Femur (tissue), 1 donor: ENCODE data around the gene CACNA1D.

Source experiments
- DNase-seq: peaks from one replicate; pipeline ENCODE4 v3.0.0-alpha.2; 2017

Gene CACNA1D

DNA sequence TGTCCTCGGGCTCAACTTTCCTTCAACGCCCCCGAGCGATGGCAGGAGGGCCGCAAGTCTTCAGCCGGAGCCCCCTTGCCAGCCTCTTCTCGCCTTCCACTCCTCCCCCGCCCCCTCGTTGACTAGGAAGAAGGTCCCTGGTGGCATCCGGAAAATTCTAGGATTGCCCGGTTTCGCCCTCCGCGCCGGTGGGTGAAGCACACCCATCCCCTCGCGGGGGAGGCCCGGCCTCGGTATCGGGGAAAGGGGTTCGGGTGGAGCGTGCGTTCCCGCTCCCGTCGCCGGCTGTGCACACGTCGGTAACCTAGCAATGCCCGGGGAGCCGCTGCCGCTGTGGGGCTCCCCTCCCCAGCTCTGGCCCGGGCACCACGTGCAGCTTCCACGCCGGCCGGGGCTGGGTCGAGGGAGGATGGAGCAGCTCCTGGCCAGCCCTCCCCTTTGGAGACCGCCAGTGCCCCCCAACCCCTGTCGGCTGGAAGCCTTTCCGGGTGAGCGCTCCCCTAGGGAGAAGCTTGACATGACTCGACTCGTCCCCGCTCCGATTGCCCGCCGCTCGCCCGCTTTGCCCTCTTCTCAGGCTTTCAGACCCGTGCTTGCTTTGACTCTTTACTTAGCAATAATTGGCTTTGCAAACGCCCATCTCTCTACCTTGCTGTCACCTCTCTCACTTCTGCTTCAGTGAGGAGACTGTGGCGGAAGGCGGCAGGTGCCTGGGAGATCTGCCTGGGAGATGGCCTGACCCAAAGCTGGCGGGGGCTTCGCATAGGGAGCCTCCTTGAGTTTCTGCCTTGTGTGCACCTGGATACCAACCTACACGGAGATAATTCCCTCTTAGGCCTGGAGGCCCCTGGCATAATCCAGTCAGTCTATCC lies 1.3 kb downstream of the CACNA1D start:
- peak; percentile 40 for DNase-seq

DNA sequence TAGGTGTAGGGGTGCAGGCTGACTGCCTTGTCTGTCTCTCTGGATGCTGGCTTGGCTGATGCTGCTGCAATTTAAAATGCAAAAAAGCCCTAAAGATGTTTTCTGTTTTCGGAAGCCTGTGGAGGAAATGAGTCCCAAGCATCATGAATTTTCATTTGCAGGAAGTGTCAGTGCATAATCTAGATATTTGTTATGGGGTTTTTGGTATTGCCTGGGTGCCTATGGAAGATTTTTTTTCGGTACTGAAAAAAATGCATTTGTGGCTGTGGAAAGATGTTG lies 1.9 kb downstream of the CACNA1D start:
- DNase-seq: no peak

DNA sequence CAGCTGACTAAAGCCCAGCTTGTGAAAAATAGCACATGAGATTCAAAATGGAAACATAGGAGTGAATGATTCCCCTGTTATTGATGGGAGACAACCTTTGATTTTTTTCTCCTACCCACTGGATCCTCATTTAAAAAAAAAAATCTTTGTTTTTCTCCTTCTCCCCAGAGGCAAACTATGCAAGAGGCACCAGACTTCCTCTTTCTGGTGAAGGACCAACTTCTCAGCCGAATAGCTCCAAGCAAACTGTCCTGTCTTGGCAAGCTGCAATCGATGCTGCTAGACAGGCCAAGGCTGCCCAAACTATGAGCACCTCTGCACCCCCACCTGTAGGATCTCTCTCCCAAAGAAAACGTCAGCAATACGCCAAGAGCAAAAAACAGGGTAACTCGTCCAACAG lies 2.6 kb downstream of the CACNA1D start:
- no peak for DNase-seq

DNA sequence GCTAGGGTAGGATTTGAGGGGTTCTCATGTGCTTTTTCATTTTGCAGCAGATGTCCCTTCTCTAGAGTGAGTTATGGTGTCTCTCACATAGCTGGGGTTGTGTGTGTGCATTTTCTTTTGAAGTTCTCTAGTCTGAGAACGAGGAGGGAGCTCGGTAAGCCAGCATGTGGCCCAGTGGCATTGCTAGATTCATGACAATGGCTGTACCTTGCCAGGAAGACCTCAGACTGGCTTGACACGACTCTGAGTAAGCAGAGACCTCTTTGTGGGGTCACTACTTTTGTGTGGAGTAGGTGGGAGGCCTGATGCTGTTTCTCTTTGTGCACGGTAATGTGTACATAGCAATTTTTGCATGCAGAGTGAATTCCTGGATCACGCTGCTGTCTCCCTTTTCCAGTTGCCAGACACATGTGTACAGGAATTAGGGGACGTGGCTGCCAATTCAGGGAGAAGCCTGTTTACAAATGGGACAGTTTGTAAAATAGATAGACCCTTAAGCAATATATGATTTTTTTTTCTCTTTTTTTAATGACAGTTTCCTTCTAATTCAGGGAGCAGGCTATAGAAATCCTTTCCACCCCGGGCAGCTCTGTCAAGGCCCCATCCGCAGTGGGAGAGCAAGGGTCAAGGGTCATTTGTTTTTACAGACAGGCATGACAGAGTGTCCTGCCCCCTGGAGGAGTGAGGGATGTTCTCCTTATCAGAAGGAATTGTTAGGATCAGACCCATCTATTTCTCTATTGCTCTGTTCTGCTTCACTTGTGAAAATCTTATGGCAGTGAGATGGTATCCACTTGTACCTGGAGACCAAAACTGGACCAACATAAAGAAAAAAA lies 4.6 kb downstream of the CACNA1D start:
- DNase-seq: peak; percentile 28

DNA sequence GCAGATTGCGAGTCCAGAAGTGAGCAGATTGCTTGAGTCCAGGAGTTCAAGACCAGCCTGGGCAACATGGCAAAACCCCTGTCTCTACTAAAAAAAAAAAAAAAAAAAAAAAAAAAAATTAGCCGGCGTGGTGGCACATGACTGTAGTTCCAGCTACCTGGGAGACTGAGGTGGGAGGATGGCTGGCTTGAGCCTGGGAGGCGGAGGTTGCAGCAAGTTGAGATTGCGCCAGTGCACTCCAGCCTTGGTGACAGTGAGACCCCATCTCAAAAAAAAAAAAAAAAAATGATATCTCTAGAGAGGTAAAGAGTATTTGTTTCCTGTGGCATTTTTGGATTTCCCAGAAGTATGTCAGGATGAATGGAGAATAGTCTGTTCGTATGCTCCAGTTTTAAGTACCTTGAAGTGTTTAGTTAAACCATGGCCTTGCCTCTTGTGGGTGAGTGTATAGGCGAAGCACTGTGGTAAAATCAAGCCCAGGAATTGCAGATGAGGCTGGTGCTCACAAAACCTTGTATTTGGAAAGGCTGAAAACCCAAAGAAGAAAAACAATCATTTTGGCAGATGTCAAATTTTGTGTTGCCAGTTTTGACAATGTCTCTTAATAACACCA lies 5.9 kb downstream of the CACNA1D start:
- DNase-seq: no peak

DNA sequence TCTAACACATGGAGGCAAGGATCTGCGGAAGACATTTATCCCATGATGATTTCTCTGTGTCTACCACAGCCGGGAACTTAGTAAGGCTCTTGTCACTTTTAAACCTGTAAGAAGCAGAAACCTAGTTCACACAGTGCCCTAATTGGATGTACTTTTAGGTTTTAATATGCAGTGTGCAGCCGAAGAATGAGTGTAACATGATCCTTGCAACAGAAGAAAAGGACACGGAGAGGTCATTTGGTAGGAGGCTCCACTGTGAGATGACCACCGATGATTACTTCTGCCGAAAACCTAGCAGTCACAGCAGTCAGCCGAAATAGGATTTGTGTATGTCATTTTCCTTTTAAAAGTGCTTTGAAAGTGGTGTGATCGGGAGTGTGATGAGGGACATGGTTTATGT lies 6.8 kb downstream of the CACNA1D start:
- no peak for DNase-seq

DNA sequence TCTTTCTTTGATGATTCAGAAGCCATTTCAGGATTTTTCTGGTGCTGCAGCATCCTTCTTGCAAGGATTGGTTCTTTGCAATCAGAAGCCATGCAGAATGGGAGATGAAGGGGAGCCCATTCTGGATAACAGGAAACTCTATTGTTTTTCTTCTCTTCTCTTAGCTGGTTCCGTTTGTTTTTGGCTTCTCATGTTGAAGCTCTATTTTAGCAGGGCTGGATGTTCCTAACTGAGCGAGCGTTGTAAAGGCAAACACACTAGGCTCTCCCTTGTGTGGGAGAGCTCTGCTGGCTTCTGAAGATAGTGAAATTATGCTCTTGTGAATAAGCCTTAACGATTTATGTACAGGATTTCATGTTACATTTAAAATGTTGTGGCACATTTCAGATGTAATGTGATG lies 8.3 kb downstream of the CACNA1D start:
- DNase-seq: no peak

DNA sequence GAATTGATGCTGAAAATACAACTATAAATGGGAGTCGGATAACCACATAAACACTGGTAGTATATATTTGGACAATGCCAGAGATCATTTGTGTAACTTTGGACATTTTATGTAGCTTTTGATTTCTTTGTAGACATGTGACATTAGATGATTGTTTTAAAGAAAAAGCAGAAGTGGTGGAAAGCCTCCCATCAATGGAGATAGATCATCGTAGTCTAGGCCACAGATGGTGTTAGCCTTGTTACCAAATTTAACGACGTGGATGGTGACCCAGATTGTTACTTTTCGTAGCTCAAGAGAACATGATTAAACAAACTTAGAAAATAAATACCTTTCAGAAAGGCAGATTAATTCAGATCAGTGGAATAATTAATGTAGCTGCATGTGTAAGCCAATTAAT lies 8.8 kb downstream of the CACNA1D start:
- no peak for DNase-seq

DNA sequence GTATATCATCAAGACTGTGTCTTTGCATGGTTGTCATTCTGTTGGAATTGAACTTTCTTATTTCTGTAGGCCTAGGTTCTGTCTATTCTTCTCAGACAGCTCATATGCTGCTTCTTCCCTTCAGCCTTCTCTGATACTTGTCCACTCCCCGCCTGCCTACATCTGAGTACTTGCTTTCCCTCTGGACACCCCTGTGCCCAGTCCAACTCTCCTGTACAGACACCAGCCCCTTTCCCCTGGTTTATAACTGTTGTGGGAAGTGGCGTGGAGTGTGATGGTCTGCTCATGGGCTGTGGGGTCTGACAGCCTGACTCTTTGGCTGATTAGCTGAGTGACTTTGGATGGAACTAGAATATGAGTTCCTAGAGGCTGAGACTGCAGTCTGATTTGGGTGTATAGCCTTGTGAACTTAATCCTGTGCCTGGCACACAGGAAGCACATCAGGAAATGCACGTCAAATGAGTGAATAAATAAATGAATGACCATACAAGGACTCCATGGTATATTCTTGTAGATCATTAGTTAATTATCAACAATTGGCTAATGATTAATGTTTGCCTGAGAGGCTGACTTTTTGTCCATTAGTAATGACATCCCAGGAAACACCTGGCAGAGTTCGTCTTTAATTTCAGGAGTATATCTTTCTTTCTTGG lies 11.8 kb downstream of the CACNA1D start:
- no peak for DNase-seq

DNA sequence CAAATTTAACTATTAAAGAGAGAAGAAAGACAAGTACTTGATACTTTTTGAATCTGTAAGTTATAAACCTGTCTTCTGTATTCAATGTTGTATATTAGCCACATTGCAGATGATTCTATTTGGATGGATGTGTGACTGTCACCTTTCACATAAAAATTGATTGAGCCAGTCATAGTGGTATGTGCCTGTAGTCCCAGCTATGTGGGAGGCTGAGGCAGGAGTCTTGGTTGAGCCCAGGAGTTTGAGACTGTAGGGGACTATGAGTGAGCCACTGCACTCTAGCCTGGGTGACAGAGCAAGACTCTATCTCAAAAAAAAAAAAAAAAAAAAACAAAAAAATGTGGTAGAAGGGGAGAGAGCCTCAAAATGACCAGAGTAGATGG lies 12.3 kb downstream of the CACNA1D start:
- DNase-seq: no peak

DNA sequence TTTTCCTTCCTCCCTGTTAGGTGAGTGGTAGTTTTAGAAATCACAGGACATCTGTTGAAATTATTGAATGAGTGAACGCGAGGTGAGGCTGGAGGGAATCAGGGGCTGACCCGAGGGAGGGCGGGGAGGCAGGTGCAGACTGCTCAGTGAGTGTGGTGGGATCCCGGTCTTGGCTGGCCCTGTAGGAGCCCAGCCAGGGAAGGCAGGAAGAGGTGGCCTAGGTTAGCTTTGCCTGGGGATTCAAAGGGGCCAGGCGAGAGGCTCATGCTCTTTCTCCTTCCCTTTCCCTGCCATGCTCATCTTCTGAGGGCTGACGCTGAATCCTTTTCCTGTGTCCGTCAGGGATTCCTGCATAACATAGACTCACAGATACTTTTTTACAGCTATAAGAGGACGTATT lies 15.1 kb downstream of the CACNA1D start:
- no peak for DNase-seq

DNA sequence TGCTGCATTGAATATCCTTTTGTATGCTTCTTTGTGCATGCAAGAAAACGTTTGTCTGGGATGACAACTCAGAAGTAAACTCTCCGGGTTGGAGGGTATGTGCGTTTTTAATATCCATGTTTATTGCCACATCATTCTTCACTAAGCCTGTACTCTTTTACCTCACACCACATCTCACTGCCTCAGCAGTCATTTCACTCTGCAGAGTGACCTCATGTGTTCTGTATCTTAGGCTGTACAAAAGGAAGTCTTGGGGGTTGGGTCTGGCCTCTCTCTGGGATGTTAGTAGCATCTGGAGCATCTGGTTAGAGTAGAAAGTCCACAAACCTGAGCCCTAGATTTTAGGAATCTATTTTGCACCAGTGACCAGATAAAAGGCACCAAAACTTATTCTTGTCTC lies 16.1 kb downstream of the CACNA1D start:
- DNase-seq: no peak

DNA sequence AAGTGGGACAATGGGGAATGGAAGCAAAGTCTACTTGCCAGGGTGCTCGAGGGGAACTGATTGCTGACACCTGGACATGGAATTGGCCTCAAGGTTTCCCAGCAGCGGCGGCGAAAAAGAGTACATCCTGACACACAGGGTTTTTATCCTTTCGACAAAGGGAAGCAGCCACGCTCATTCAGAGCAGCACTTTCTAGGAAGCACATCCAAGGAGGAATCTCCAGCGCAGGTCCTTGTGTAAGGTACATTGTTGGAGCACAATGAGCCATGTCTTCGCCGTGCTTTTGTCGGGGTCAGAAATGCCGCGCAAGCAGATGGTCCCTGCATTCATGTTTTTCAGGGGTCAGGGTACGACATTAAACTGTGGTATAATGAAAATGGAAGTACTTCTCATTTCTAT lies 16.8 kb downstream of the CACNA1D start:
- no peak for DNase-seq

DNA sequence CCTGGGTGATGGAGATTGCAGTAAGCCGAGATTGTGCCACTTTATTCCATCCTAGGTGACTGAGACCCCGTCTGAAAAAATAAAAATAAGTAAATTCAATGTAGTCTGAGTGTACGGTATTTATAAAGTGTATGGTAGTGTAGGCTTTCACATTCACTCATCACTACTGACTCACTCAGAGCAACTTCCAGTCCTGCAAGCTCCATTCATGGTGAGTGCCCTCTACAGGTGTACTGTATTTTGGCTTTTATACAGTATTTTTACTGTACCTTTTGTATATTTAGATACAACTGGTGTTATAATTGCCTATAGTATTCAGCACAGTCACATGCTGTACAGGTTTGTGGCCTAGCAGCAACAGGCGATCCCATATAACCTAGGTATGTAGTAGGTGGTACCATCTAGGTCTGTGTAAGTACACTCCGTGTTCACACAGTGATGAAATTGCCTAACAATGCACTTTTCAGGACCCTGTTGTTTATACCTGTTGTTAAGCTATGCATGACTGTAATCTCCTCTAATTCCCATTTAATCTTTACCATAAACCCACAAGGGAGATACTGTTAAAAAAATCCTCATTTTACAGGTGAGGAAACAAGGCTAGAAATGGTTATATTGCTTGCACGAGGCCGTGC lies 19.3 kb downstream of the CACNA1D start:
- no peak for DNase-seq

DNA sequence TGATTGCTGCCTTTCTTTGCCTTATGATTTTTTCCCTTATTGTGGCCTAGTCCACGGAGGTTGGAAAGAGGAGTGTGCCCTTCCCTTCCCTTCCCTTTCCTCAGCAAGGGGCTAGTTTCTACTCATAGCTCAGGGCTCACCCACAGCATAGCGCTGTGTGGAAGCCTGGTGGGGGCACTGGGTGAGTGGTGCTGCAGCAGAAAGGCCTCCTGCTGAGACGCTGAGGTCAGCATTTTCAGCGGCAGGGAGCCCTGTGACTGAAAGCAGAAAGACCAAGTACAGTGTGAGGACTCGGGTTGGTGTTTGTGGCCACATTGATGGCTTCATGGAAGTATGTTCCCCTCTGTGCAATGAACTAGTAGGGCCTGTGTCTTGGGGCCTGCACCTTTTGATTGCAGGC lies 21.9 kb downstream of the CACNA1D start:
- DNase-seq: no peak

DNA sequence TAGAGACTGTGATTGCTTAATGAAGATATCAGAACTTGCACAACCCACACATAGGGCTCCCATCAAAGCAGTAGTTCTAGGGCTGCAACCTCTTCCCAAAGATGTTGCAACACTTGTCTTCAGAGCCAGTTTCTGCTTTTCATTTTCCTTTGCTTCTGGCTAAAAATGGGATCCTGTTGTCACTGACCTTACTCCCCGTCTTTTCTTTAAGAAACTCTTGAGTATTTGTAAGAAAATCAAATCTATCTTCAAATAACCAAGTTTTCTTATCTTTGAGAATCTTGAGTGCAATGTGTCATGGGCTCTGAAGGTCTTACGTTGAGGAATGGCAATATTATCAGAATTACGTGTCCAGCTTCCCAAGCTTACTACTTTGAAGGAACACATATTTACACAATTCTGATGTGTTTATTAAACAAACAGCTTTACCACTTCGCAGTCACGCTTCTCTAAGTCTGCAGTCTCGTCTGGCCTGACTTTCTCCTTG lies 24.1 kb downstream of the CACNA1D start:
- DNase-seq: no peak

DNA sequence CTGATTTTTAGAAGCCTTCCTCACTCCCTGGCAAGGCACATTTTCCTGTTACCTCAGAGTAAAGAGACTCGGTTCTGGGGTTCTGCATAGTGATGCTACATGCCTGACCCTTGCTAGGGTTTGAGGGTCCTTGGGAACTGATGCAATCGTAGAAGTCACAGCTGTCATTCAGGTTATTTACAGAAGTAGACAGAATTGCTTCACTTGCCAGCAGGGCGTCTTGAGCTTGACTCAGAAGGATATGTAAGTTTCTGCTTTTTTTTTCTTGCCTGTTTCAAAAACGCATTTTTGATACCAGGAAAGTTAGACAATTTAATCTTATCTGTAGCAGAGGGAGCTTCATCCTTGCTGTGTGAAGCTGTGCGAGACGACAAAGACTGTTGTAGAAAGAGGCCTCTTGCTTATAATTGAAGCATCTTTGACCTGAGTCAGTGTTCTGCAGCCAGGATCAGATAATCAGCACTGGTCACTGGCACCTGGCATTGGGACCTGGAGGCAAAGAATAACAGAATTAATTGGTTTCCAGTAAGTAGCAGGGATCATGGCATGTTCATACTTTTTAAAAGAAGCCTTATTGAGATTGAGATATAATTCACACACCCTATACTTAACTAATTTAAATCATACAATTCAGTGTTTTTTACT lies 24.8 kb downstream of the CACNA1D start:
- DNase-seq: no peak

DNA sequence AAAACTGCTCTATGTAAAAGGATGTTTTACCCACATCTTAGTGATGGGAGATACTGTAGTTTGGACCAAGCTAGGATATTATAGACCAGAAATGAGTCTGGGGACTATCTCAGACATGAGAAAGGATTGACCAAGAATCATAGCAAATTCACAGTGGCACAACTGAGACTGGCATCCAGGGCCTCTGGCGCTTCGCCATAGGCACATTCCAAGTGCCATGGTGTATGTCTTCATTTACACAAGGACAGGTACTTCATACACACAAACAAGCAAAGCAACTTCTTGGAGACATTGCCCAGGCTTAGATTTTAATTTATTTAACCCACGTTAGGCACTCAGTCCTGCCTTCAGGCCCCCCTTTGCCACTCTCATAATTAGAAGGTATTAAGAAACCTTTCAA lies 28.9 kb downstream of the CACNA1D start:
- DNase-seq: no peak

DNA sequence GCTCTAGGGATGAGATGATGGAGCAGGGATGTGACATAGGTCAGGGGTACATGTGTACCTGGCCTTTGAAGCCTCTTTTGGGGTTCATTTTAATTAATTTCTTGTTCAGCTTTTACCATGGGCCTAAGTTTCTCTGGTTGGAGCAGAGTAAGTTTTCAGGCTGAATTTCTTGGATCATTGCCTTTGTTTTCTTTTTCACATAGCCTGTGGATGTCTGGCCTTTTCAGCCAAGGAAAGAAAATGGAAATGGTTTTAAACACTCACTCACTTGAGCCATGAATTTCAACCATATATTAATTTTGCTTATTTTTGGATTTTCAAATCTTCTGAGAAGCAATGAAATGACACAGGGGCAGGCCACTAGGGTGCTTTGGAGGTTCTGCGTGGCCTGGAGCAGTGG lies 30.2 kb downstream of the CACNA1D start:
- DNase-seq: no peak

DNA sequence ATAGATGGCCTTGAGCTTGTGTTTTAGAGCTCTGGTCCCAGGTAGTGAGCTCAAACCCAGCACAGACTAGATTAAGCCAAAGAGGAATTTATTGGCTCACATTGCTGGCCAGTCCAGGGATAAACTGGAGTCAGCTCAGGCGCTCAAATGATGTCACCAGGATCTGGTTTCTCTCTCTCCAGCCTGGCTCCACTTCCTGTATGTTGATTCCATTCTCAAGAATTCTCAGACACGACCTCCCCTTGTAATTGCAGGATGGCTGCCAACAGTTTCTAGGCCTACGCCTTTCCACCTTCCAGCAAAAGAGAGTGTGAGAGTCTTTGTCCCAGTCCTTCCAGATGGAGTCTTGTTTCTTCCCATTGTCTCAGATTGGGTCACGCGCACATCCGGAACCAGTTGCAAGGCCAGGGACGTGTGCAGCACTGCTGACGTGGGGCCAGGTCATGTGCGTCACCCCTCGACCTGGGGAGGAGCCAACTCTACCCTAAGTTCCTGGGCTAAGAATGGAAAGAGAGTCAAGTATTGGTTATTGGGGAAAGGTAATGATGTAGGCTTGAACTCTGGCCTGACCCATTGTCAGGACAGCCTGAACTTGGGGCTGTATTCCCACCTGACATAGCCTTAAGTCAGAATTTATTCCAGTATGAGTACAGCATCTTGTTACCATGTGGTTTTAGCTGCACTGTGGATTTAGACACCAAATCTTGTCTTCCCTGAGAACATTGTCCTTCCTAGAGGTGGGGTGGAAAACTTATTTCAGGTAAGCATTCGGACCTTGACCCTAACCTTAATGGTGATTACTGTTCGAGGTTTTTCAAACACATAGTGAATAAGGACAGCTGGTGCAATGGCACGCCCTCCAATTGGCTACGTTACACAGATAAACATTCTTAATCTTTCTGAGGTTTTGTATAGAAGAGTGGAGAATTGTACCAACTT lies 31.6 kb downstream of the CACNA1D start:
- DNase-seq: peak; percentile 70

DNA sequence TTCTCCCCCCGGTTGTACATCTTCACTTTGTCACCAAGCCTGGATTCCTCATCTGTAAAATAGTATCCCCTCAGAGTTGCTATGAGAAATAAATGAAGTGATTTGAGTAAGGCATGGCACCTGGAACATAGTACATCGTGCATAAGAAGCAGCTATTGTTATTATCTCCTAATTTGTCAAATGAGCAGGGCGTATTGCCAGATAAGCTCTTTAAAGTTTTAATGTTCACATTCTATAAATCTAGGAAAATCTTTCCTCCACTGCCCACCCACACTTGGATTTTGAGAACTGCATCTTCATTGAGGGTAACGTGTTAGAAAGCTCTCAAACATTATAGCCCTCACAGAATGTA lies 32.3 kb downstream of the CACNA1D start:
- no peak for DNase-seq
